Measurements from ENCODE around the gene SDSL. TPM values are rescaled to one million over a fixed set of nuclear protein-coding genes. Genes with fewer than 3 reads are reported as not detected.

The SDSL gene
- total RNA-seq, 4 donors from 2014 or later = 7.5 to 21.5 (median 11.4) TPM

- TF ChIP-seq POLR2A (IDR thresholded peaks at IDR 0.05) (no peak), CTCF (IDR thresholded peaks at IDR 0.05) (no peak)
- H3K9me3 ChIP-seq = no peaks in the 10 kb centered on the region
- no peaks in the 10 kb centered on the region for H3K36me3 ChIP-seq
- no peak overlapping the region for H3K4me3 ChIP-seq
- H3K27me3 ChIP-seq = peaks cover 0 to 53% of the 10 kb centered on the region in 2 donors
- no peak for DNase-seq
- peaks cover 0 to 10% (median 3%) of the 10 kb centered on the region in 4 donors for H3K4me1 ChIP-seq
- no peak overlapping the region for H3K27ac ChIP-seq
Measured at GRCh38 chr12:113472191-113473121, 50.3 kb downstream of the SDSL start.

GRCh38 chr12:113473400-113473799 lies 51.2 kb downstream of the SDSL start:
- H3K36me3 ChIP-seq = no peaks in the 10 kb centered on the region
- peaks cover 0 to 54% of the 10 kb centered on the region in 2 donors for H3K27me3 ChIP-seq
- peaks cover 0 to under 1% (median 0%) of the 10 kb centered on the region in 4 donors for H3K4me1 ChIP-seq
- no peak overlapping the region for H3K27ac ChIP-seq
- TF ChIP-seq CTCF (IDR thresholded peaks at IDR 0.05) = no peak
- no peak for TF ChIP-seq POLR2A (IDR thresholded peaks at IDR 0.05)
- no peak overlapping the region for H3K4me3 ChIP-seq
- no peak for DNase-seq
- H3K9me3 ChIP-seq = no peaks in the 10 kb centered on the region

- no peaks in the 10 kb centered on the region for H3K9me3 ChIP-seq
- no peak overlapping the region for H3K27ac ChIP-seq
- no peaks in the 10 kb centered on the region for H3K36me3 ChIP-seq
- TF ChIP-seq CTCF (IDR thresholded peaks at IDR 0.05) = no peak
- no peak for TF ChIP-seq POLR2A (IDR thresholded peaks at IDR 0.05)
- peaks cover 0 to 55% of the 10 kb centered on the region in 2 donors for H3K27me3 ChIP-seq
- H3K4me3 ChIP-seq = no peak overlapping the region
- no peak for DNase-seq
- no peaks in the 10 kb centered on the region for H3K4me1 ChIP-seq
Measured at GRCh38 chr12:113473942-113474341, 51.8 kb downstream of the SDSL start.

GRCh38 chr12:113474635-113475436 lies 52.7 kb downstream of the SDSL start:
- no peaks in the 10 kb centered on the region for H3K36me3 ChIP-seq
- no peak overlapping the region for H3K27ac ChIP-seq
- no peak for TF ChIP-seq CTCF (IDR thresholded peaks at IDR 0.05)
- no peak for TF ChIP-seq POLR2A (IDR thresholded peaks at IDR 0.05)
- peaks cover 0 to 7% (median 0%) of the 10 kb centered on the region in 4 donors for H3K9me3 ChIP-seq
- DNase-seq = no peak
- no peaks in the 10 kb centered on the region for H3K4me1 ChIP-seq
- H3K4me3 ChIP-seq = no peak overlapping the region
- H3K27me3 ChIP-seq = peaks cover 0 to 50% of the 10 kb centered on the region in 2 donors

- H3K4me3 ChIP-seq = no peak overlapping the region
- H3K9me3 ChIP-seq = peaks cover 0 to 7% (median 0%) of the 10 kb centered on the region in 4 donors
- no peaks in the 10 kb centered on the region for H3K36me3 ChIP-seq
- no peak for TF ChIP-seq POLR2A (IDR thresholded peaks at IDR 0.05)
- TF ChIP-seq CTCF (IDR thresholded peaks at IDR 0.05) = no peak
- no peak overlapping the region for H3K27ac ChIP-seq
- DNase-seq = no peak
- peaks cover 0 to 51% of the 10 kb centered on the region in 2 donors for H3K27me3 ChIP-seq
- H3K4me1 ChIP-seq = no peaks in the 10 kb centered on the region
Measured at GRCh38 chr12:113475451-113476175, 53.4 kb downstream of the SDSL start.

Measured in Peyer's patch (tissue), 4 donors.